Effector CD4-positive, alpha-beta T cell (primary cell): ENCODE data around the gene WNK2.
"Not testable (repeated sequence)": the region's sequence is repeated elsewhere in the genome, so short reads cannot be mapped to it uniquely, and the experiment has no call there.

ENCODE experiments used
- DNase-seq: peaks from one replicate; pipeline ENCODE4 v3.0.0-alpha.2; 2020

The WNK2 gene

GRCh38 chr9:93238953-93239925 lies 55.3 kb downstream of the WNK2 start:
- DNase-seq = no peak

GRCh38 chr9:93240891-93241334 lies 57.0 kb downstream of the WNK2 start:
- no peak for DNase-seq

- no peak for DNase-seq
These were observed 59.2 kb downstream of the WNK2 start for GRCh38 chr9:93243112-93243511.

- DNase-seq = no peak
These were observed 60.2 kb downstream of the WNK2 start for GRCh38 chr9:93244101-93244500.

GRCh38 chr9:93244510-93245436 lies 60.8 kb downstream of the WNK2 start:
- DNase-seq = no peak

- no peak for DNase-seq
These were observed 61.6 kb downstream of the WNK2 start for GRCh38 chr9:93245437-93245970.

GRCh38 chr9:93246111-93246510 lies 62.2 kb downstream of the WNK2 start:
- DNase-seq = no peak

- no peak for DNase-seq
These were observed 62.6 kb downstream of the WNK2 start for GRCh38 chr9:93246526-93246925.

- DNase-seq = no peak
These were observed 63.3 kb downstream of the WNK2 start for GRCh38 chr9:93247099-93247865.

- DNase-seq = no peak
These were observed 64.0 kb downstream of the WNK2 start for GRCh38 chr9:93247892-93248291.

GRCh38 chr9:93248386-93249040 lies 64.6 kb downstream of the WNK2 start:
- DNase-seq = no peak

- DNase-seq = no peak
These were observed 66.2 kb downstream of the WNK2 start for GRCh38 chr9:93250185-93250584.

- DNase-seq = not testable (repeated sequence)
These were observed 67.4 kb downstream of the WNK2 start for GRCh38 chr9:93251309-93251708.

GRCh38 chr9:93252116-93252780 lies 68.3 kb downstream of the WNK2 start:
- DNase-seq = no peak

GRCh38 chr9:93252781-93253530 lies 69.0 kb downstream of the WNK2 start:
- DNase-seq = no peak

GRCh38 chr9:93253633-93254032 lies 69.7 kb downstream of the WNK2 start:
- DNase-seq = no peak

GRCh38 chr9:93254061-93254481 lies 70.1 kb downstream of the WNK2 start:
- no peak for DNase-seq

GRCh38 chr9:93254806-93255493 lies 71.0 kb downstream of the WNK2 start:
- no peak for DNase-seq

GRCh38 chr9:93255494-93255867 lies 71.5 kb downstream of the WNK2 start:
- no peak for DNase-seq
